HG03439 (cell line): ENCODE data around the gene MAP2K6.

Experiments
- ATAC-seq: cut with Tn5 transposase; IDR thresholded peaks from one replicate; pipeline ENCODE4 v1.9.1; 2021; ENCODE audit warnings: mild to moderate bottlenecking, moderate library complexity; ENCODE audit not compliant: unreplicated experiment

Gene MAP2K6

DNA sequence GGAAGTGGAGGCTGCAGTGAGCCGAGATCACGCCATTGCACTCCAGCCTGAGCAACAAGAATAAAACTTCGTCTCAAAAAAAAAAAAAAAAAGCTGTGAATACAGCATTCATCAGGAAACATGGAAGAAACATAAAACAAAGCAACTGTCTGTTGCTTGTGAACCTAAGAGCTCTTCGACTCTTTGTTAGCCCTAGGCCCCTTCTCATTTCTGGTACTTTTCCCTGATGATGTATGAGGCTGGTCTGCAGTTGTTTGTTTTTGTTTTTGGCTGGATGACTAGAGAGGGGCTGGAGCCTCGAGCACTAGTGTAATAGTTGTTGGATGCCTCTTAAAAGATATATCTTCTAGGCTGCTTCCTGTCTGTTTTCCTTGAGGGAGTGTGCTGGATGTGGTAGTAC, 113.5 kb downstream of the MAP2K6 start:
- no peak for ATAC-seq

DNA sequence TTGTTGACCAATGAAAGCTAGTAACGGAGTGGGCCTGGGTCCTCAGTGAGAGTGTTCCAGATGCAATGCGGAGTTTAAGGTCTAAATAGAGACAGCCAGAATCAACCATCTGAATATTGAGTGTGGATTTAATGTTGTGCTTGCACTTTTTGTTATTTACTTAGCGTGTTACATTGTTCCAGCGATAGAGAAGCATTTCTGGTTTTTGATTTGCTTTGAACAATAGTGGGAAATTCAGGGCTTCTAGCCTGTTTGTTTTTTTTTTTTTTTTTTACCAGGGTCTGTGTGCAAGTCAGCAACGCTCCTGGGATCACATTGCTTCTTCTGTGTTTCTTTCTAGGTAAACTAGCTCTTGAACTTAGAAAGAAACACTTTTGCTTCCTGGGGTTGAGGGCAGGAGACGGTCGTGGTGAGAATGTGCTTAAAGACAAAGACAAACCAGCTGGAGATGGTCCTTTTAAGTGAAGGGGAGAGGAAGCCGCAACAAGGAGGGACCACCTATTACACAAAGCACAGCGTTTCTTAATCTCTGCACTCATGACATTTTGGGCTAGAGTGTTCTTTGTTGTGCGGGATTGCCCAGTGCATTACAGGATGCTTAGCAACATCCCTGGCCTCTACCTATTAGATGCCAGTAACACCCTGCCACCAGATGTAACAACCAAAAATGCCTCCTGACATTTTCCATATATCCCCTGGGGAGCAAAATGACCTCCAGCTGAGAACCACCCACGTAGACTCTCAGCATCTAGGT, 119.2 kb downstream of the MAP2K6 start:
- no peak for ATAC-seq

DNA sequence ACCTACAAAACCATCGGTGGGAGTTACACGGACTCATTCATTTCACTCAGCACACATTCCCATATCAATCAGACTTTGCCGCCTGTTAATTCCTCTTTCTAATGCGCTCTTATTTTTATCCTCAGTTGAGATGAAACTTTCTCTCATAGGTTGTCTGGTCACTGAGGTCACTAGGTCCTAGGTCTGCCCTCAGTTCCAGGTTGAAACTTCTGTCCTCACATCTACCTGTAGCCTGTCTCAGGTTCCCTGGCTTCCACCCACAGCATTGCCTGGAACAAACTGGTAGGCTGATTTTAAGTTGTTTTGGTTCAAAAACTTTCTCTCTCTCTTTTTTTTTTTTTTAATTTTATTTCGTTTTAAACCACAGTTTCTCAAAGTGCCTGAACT, 119.7 kb downstream of the MAP2K6 start:
- no peak for ATAC-seq

DNA sequence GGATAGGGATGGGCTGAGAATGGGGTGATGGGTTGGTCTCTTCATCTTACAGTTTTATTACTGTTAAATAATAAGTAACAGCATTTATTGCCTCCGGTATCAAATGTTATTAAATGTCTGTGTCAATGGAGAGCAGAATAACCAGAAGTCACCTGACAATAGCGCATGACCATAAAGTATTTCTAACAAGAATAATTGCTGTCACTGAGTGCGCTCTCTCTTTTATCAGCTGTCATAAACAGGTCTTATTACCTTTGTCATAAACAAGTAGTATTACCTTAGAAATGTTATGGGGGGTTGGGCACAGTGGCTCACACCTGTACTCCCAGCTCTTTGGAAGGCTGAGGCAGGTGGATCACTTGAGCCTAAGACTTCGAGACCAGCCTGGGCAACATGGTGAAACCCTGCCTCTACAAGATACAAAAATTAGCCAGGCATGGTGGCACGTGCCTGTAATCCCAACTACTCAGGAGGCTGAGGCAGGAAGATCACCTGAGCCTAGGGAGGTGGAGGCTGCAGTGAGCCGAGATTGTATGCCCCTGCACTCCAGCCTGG, 120.6 kb downstream of the MAP2K6 start:
- no peak for ATAC-seq

DNA sequence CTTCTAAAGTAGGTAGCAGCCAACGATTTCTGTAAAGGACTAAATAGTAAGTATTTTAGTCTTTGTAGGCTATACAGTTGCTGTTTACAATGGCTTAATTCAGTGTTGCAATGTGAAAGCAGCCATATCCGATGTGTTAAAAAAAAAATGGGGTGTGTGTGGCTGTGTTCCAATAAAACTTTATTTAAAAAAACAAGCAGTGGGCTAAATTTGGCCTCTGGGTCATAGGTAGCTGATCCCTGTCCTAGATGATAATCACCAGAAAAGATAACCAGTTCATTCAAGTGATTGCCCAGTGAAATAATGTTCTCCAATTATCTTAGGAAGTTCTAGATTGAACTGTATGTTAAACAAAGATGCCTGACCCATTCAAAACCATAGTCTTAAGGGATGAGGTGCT, 124.3 kb downstream of the MAP2K6 start:
- no peak for ATAC-seq

DNA sequence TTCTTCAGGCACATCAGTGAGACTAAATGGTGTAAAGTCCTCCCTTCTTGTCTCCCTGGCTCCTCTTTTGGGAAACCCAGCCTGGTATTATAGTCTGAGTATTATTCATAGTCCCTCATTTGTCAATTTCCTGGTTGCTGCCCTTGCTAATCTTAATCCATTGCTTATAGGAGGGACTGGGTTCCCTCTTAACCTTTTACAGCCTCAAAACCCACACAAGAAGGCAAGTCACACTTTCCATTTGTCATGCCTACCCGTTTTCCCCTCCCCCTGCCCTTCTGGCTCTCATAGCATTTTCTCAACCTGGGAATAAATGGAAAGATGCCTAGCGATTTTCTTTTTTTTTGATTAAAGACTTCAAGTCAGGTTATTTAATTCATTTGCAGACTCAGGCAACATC, 124.8 kb downstream of the MAP2K6 start:
- no peak for ATAC-seq

DNA sequence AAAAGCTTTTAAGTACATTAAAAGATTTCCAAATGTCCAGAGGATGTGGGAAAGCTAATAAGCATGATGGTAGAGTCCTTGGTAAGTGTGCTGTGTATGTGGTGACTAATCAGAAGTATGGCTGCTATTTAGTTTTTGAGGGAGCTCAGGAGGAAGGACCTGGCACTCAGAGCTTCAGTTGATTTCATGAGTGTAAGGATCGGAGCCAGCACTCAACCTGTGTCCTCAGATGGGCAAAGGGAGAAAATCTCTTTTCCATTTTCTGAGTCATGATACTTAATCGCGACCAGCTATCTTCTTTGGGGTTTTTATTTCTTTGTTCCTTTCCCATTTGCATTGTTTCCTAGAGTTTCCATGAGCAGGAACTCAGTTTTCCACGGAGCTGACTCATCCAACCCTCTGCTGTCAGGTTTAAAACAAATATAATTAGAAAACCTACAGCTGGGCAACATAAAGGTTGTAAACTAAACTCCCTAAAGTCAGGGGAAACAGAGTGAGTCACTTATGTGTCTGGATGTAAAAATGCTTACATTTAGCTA, 125.4 kb downstream of the MAP2K6 start:
- no peak for ATAC-seq

DNA sequence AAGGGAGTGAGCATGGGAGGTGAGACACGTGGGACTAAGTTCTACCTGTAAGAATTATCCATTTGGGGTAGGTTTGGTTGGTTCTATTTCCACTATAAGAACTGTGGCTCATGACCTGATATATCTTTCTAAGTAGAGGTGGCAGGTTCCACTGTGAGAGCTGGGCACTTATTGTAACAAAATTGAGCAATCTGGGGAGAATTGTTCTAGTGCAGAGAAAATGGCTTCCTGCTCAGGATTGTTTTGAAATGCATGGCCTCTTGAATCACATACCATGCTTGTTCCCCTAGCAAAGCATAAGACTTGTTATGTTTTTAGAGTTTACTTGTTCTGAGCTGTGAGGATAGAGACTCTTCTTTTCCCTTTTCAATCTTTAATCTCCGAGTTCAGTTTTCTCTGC, 125.9 kb downstream of the MAP2K6 start:
- ATAC-seq: no peak

DNA sequence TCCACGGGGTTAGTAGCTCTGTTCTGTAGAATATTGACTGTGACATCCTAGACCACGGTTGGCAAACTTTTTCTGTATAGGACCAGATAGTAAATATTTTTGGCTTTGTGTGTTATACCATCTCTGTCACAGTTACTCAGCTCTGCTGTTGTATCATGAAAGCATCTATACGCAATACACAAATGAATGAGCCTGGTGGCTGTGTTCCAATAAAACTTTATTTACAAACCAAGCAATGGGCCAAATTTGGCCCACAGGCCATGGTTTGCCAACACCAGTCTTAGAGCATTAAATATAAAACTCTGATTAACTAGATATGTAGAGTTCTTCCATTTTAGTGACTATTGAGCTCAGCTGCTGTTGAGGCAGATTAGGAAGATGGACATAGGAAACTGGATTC, 132.7 kb downstream of the MAP2K6 start:
- ATAC-seq: no peak

DNA sequence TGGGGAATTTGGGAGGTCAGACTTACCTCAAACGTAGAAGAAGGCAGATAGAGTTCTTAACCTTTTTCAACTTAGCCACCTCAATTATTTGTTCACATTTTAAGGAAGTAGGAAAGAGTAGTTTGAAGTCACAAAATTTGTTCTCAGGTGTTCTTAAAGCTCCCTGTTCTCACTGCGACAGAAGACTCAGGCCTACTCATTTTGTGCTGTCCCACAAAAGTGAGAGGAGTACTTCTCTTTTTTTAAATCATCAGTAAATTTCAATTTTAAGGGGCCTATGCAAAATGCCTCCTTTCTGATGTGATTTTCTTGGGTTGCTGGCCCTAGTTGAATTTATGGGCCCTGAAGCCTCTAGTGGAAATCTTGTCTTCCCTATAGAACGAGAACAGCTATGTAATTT, 133.4 kb downstream of the MAP2K6 start:
- no peak for ATAC-seq

DNA sequence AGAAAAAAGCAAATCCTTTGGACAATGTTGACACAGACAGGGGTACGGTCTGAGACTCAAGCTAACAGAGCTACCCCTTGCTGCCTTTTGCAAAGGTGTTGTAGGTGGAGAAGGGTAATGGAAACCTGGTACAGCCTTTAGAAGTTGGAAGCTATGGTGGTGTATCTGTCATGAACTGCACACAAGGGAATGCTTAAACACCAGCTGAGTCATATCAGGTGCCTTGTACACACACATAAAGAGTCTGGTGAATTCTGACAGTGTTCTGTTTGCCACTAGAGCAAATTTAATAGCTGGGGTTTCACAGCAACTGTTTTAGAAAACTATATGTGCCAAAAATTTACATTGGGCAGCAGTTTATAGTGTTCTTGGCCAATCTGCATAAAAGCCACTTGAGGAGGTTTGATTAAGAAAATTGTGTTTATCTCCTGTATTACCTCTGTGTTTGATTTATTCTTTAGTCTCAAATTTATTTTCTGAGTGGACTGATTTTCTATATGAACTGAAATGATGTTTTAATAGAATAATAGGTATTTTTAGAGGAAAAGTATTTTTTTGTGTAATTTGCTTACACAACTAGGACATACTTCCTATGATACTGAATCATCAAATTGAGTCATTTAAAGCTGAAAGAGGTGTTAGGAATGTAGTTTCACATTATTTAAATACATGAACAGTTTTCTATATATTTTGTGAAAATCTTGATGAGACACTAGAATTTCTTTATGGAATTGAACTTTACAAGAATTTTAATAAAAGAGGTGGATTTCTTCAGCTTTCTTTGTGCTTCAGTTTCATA, 136.9 kb downstream of the MAP2K6 start:
- ATAC-seq: no peak

DNA sequence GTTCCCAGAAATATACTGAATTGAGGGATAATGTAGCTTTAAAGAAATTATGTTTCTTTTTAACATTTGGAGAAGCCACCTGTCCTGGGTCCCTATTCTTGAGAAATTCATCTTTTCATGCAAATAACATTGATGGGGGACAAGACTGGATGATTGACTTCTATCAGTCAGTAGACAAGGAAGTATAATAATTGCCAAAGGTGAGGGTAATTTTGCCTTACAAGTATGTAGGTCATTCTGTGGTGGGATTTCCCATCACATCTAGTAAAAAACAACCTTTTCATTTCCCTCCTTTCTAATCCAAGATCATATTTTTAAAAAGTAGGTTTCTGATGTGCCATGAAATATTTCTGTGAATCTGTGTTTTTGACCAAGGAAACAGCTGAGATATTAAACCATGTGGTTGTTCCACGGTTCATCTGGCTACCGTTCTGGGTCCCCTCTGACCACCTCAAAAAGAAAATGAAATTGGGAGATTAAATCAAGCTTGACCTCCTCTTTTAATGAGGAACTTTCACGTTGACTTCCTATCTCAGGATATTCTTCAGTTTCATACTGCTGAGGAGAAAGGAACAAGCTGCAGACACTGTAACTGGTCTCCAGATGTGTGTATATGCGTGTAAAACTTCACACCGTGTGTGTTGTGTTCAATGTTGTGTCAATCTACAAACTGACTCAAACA, 138.6 kb downstream of the MAP2K6 start:
- no peak for ATAC-seq

DNA sequence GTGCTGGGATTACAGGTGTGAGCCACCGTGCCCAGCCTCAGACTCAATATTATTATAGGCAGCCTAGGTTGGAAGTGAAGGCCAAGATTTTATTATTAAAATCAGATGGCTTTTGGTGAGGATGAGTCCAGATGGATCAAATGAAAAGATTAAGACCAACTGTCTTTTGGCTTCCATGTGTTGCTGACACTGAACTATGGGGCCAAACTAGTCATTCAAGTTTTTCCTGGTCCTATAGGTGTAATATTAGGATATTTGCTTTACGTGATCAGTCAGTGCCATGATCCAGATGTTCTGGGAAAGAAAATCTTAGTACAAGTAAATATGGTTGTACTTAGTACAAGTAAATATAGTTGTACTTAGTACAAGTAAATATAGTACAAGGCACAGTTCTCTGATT, 140.6 kb downstream of the MAP2K6 start:
- ATAC-seq: no peak

DNA sequence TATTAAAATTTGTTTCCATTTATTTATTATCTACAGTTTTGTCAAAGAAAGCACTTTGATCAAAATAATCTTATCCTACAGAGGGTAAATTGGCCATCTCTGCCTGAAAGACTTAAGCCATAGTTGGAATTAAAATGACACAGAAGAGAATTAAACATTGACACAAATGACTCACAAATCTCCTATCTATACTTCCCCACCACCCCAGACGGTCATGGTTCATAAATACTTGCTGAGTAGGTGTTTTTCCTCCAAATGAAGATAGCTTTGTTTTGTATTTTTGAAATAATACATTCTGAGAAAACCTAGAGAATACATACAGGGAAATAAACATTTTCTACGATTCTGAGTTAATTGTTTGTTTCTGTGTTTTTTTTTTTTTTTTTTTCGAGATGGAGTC, 142.8 kb downstream of the MAP2K6 start:
- ATAC-seq: no peak

DNA sequence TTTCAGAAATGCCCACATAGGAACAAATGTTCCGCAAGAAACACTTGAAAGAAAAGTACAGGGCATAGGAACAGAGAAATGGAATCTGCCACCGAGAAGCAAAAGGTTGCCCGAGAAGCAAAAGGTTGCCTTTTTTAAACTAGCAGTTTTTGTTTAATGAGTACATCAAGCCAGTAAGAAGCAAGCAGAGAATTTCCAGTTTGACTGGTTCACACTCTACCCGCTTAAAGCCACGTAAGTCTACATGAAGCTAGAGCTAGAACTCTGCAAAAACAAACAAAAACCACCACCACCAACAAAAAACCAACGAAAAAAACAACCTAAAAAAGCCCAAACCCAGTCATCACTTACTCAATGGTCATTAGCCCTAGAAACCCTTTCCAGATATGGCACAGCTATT, 144.3 kb downstream of the MAP2K6 start:
- no peak for ATAC-seq

DNA sequence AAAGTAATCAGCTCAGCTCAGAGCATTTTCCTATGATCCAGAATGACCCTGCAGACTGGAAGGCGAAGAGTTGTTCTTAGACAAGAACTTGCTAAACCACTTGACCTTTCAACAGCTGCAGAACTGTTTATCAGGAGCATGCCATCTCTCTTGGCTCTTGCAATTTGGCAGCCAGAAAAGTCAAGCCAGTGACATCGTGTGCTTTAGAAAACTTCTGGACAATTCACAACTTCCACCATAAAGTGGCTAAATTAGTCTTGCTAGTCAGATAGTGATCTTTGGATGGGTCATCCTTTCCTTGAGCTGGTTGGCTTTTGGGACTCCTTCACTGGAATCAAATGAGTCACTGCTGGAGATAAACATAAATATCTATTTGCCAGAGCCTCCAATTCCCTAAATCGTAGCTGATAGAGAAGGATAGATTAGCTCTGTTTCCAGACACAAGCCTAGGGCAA, 146.5 kb downstream of the MAP2K6 start:
- no peak for ATAC-seq

DNA sequence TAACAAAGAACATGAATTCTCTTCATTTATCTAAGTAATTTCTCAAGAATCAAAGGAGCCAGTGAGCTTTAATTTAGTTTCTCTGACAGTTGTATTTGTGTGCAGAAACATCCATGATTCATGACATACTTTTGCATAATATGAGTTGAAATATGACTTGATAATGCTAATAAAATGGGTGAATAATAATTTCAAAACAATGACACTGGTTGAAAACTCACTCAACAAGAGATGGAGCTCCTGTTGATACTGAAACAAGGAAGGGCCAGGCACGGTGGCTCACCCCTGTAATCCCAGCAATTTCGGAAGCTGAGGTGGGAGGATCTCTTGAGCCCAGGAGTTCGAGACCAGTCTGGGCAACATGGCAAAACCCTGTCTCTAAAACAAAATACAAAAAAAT, 147.0 kb downstream of the MAP2K6 start:
- ATAC-seq: no peak

DNA sequence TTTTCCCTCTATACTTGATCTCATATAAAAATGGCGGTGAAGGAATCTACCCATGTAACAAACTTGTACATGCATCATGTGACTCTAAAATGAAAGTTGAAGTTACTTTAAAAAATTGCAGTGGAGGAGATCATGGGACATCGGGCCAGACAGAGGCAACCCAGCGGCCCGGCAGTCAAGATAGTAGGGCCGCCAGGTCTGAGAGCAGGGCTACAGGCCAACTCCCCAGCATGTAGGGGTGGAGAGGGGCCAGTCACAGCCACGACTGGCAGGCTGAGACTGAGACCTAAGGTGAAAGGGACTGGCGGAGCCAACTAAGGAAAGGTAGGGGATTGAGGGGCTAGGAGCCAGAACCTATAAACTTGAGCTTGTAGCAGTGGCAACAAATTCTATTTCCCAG, 150.9 kb downstream of the MAP2K6 start:
- no peak for ATAC-seq

DNA sequence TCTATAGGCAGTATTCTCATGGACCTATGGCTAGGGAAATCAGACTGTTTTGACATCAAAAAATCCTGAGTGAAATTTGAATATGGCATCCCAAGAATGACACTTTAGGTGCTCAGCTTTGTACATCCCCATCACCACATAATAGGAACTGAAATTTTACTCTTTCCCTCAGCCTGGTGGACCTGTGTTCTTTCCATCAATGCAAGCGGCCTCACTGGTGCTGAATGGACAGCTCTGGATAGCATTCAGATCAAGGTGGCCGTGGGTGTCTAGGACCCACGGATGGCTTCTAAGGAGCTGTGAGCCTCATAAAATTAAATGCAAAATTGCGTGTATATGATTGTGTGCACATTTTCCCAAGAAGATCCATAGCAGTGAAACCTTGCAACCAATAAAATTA, 152.6 kb downstream of the MAP2K6 start:
- no peak for ATAC-seq

DNA sequence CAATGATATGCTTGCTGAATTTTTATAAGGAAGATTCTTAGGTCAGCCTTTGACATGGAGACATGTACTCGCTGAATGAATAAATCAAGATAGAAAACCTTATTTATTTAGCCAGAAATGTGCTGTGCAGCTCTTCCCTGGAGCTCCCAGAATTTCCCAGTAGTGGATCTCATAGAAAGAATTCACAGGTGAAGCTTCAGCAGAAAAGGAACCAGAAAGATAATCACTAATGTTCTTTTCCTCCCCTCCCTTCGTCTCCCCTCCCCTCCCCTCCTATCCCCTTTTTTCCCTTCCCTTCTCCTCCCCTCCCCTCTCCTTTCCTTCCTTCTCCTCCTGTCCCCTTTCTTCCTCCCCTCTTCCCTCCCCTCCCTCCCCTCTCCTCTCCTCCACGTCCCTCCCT, 158.2 kb downstream of the MAP2K6 start:
- ATAC-seq: no peak

DNA sequence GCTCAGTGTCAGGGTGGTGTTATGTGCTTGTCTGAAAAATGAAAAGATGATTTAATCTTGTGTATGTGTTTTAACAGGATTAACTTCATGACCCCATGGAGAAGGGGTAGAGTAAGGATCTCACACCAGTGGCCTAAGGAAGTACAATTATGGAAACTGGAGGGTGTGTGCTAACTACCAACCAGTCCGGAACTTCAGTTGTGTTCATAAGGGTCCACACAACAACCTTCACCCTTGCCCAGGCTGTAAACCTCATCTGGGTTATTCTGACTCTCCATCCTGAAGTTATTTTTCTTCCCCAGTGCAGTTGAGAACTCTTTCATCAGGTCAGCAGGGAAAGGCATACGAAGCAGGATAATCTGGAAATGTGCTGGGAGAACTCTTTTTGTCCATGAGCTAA, 158.9 kb downstream of the MAP2K6 start:
- ATAC-seq: no peak
